Thyroid gland (tissue), 4 donors: Measurements from ENCODE around the gene HRH4. TPM values are rescaled to one million over a fixed set of nuclear protein-coding genes. Genes with fewer than 3 reads are reported as not detected.

Source experiments
- DNase-seq, 2 donors: peaks; one replicate each; pipeline ENCODE4 v3.0.0-alpha.2; 2019
- H3K27ac ChIP-seq, 3 donors: fragments of 200-600 bp; sonication (generic); 1 replicate in 2 of 3; 2 replicates in 1 of 3; pipeline ENCODE4 v1.5.1; 2016 to 2019; ENCODE audit warnings: mild to moderate bottlenecking in 1 of 3, moderate library complexity in 1 of 3
- H3K27me3 ChIP-seq: fragments of 200-600 bp; sonication (generic); one replicate; pipeline ENCODE4 v1.5.1; 2019
- H3K36me3 ChIP-seq, 2 donors: fragments of 200-600 bp; sonication (generic); one replicate each; pipeline ENCODE4 v1.5.1; 2016 to 2019
- H3K4me1 ChIP-seq, 2 donors: fragments of 200-600 bp; sonication (generic); one replicate each; pipeline ENCODE4 v1.5.1; 2017 to 2019
- H3K4me3 ChIP-seq, 3 donors: fragments of 200-600 bp; sonication (generic); replicated peaks in 1 of 3; 1 replicate in 2 of 3; 2 replicates in 1 of 3; pipeline ENCODE4 v1.5.1; 2016; ENCODE audit warnings: mild to moderate bottlenecking in 1 of 3
- H3K9me3 ChIP-seq: fragments of 200-600 bp; sonication (generic); one replicate; pipeline ENCODE4 v1.5.1; 2017
- CTCF ChIP-seq, 6 experiments: fragments of 200-600 bp in 3 of 6; fragments of 450-650 bp in 3 of 6; sonication (generic) in 3 of 6; IDR thresholded peaks; one replicate each; pipeline ENCODE4 v1.5.1; 2016 to 2019; ENCODE audit warnings: antibody characterized with exemption in 6 of 6, mild to moderate bottlenecking in 2 of 6, inconsistent platforms in 1 of 6, moderate library complexity in 1 of 6
- POLR2A ChIP-seq, 2 donors: fragments of 450-650 bp; IDR thresholded peaks; one replicate each; pipeline ENCODE4 v1.6.1; 2017; ENCODE audit warnings: antibody characterized with exemption in 2 of 2, mild to moderate bottlenecking in 2 of 2, moderate library complexity in 1 of 2
- WGBS, 2 donors: methylation state at CpG; one replicate each; pipeline ENCODE4 v1.1.5; 2017; 5-methylcytosine and 5-hydroxymethylcytosine counted together
- intact Hi-C: fragments of 100-400 bp; cut with DNase I; formaldehyde crosslinking; loops from one replicate; pipeline ENCODE4 v1.15.1; 2023
- total RNA-seq, 4 donors: library from RNA; depleted of rRNA; stranded (reverse); fragments of >200 nt; gene quantifications; one replicate each; pipeline ENCODE4 v1.2.3, GENCODE V29; 2016

The HRH4 gene
- total RNA-seq, 4 donors from 2014 or later = not detected

- TF ChIP-seq CTCF (IDR thresholded peaks at IDR 0.05) = no peak
- TF ChIP-seq POLR2A (IDR thresholded peaks at IDR 0.05) = no peak
- Histone ChIP-seq H3K27me3 (no peaks in the 10 kb centered on the region), H3K36me3 (peaks cover 39 to 54% of the 10 kb centered on the region in 2 donors), H3K27ac (no peak overlapping the region), H3K9me3 (no peaks in the 10 kb centered on the region), H3K4me1 (no peaks in the 10 kb centered on the region), H3K4me3 (no peak overlapping the region)
- 94 to 95% methylated on average over 1 of the region's 1 CpG for WGBS, 2 donors
- intact Hi-C loops = no loop called here
- no peak for DNase-seq
These were observed 13.4 kb upstream of the HRH4 start for GRCh38 chr18:24446953-24447538.

GRCh38 chr18:24447961-24448360 lies 12.5 kb upstream of the HRH4 start:
- Histone ChIP-seq H3K4me3 (no peak overlapping the region), H3K9me3 (no peaks in the 10 kb centered on the region), H3K27ac (no peak overlapping the region), H3K4me1 (no peaks in the 10 kb centered on the region), H3K36me3 (peaks cover 36 to 49% of the 10 kb centered on the region in 2 donors), H3K27me3 (no peaks in the 10 kb centered on the region)
- no peak for DNase-seq
- intact Hi-C loops = no loop called here
- TF ChIP-seq CTCF (IDR thresholded peaks at IDR 0.05) (no peak), POLR2A (IDR thresholded peaks at IDR 0.05) (no peak)
- WGBS, 2 donors = 94 to 100% methylated on average over 1 of the region's 1 CpG

- no peaks in the 10 kb centered on the region for H3K27me3 ChIP-seq
These were observed 3.9 kb upstream of the HRH4 start for GRCh38 chr18:24456549-24456948.

GRCh38 chr18:24459772-24460171 lies 665 bp upstream of the HRH4 start:
- H3K27ac ChIP-seq = no peak overlapping the region
- no peaks in the 10 kb centered on the region for H3K9me3 ChIP-seq
- no peaks in the 10 kb centered on the region for H3K27me3 ChIP-seq
- TF ChIP-seq CTCF (IDR thresholded peaks at IDR 0.05) (no peak), POLR2A (IDR thresholded peaks at IDR 0.05) (no peak)
- WGBS, 2 donors = 95 to 98% methylated on average over 4 of the region's 4 CpGs
- intact Hi-C loops = no loop called here
- H3K4me1 ChIP-seq = no peaks in the 10 kb centered on the region
- no peak for DNase-seq
- H3K4me3 ChIP-seq = no peak overlapping the region
- H3K36me3 ChIP-seq = no peaks in the 10 kb centered on the region

More at GRCh38 chr18:24456549-24456948, 3.9 kb upstream of the HRH4 start:
- Histone ChIP-seq H3K27ac (no peak overlapping the region), H3K4me3 (no peak overlapping the region), H3K9me3 (no peaks in the 10 kb centered on the region), H3K4me1 (no peaks in the 10 kb centered on the region), H3K36me3 (peaks cover 0 to 1% of the 10 kb centered on the region in 2 donors)
- DNase-seq = no peak
- TF ChIP-seq CTCF (IDR thresholded peaks at IDR 0.05) = no peak
- TF ChIP-seq POLR2A (IDR thresholded peaks at IDR 0.05) = no peak
- intact Hi-C loops = no loop called here
- 94 to 95% methylated on average over 4 of the region's 4 CpGs for WGBS, 2 donors

GRCh38 chr18:24461996-24462395 lies 1.6 kb downstream of the HRH4 start:
- no peak for DNase-seq
- H3K36me3 ChIP-seq = no peaks in the 10 kb centered on the region
- WGBS, 2 donors = 93 to 94% methylated on average over 8 of the region's 8 CpGs
- H3K4me3 ChIP-seq = no peak overlapping the region
- no peaks in the 10 kb centered on the region for H3K4me1 ChIP-seq
- TF ChIP-seq CTCF (IDR thresholded peaks at IDR 0.05) = no peak
- TF ChIP-seq POLR2A (IDR thresholded peaks at IDR 0.05) = no peak
- H3K27ac ChIP-seq = no peak overlapping the region
- intact Hi-C loops = no loop called here
- H3K27me3 ChIP-seq = no peaks in the 10 kb centered on the region
- H3K9me3 ChIP-seq = no peaks in the 10 kb centered on the region
